HepG2 (cell line): Measurements from ENCODE around the gene VASH2. TPM values are rescaled to one million over a fixed set of nuclear protein-coding genes. Genes with fewer than 3 reads are reported as not detected.

Experiments used
- ATF4 ChIP-seq, 2 experiments: fragments of 450-650 bp in 1 of 2; sonication (generic) in 1 of 2; formaldehyde crosslinking; IDR thresholded peaks; 2 replicates each; pipeline versions ENCODE4 v1.5.0 to v1.8.0; 2020 to 2022; ENCODE audit warnings: mild to moderate bottlenecking in 1 of 2, missing genetic modification reagents in 1 of 2
- CREBL2 ChIP-seq: sonication (generic); formaldehyde crosslinking; IDR thresholded peaks from 2 replicates; pipeline ENCODE4 v1.8.1; 2023; ENCODE audit warnings: missing genetic modification reagents, mild to moderate bottlenecking, borderline replicate concordance
- ETV6 ChIP-seq: sonication (generic); formaldehyde crosslinking; conservative IDR thresholded peaks from 2 replicates; pipeline ENCODE4 v1.4.0; 2020; ENCODE audit warnings: missing genetic modification reagents
- GLI4 ChIP-seq: sonication (generic); formaldehyde crosslinking; IDR thresholded peaks from 2 replicates; pipeline ENCODE4 v1.5.1; 2020; ENCODE audit warnings: missing genetic modification reagents, mild to moderate bottlenecking, moderate library complexity, borderline replicate concordance
- HDAC6 ChIP-seq: fragments of 200-600 bp; sonication (generic); IDR thresholded peaks from 2 replicates; pipeline ENCODE4 v1.7.0; 2017; ENCODE audit warnings: mild to moderate bottlenecking, antibody characterized with exemption, low read length, low read depth
- JARID2 ChIP-seq: sonication (generic); formaldehyde crosslinking; IDR thresholded peaks from 2 replicates; pipeline ENCODE4 v1.8.1; 2023; ENCODE audit warnings: missing genetic modification reagents, inconsistent platforms; ENCODE audit not compliant: insufficient replicate concordance
- NFKBIZ ChIP-seq: IDR thresholded peaks from 2 replicates; pipeline ENCODE4 v1.6.1; 2018; ENCODE audit warnings: missing genetic modification reagents, missing compliant biosample characterization
- RERE ChIP-seq: IDR thresholded peaks from 2 replicates; pipeline ENCODE4 v1.6.1; 2016; ENCODE audit warnings: low read depth, missing genetic modification reagents, missing compliant biosample characterization
- SNAPC5 ChIP-seq: sonication (generic); formaldehyde crosslinking; IDR thresholded peaks from 2 replicates; pipeline ENCODE4 v1.8.1; 2023; ENCODE audit warnings: mild to moderate bottlenecking, missing genetic modification reagents, borderline replicate concordance
- SRY ChIP-seq: sonication (generic); formaldehyde crosslinking; IDR thresholded peaks from 2 replicates; pipeline ENCODE4 v1.8.0; 2022; ENCODE audit warnings: mild to moderate bottlenecking, missing genetic modification reagents
- TCF7 ChIP-seq: sonication (generic); IDR thresholded peaks from 2 replicates; pipeline ENCODE4 v1.6.1; 2016; ENCODE audit warnings: antibody characterized with exemption, low read depth
- ZNF552 ChIP-seq: sonication (generic); formaldehyde crosslinking; IDR thresholded peaks from 2 replicates; pipeline ENCODE4 v1.9.0; 2022; ENCODE audit warnings: missing genetic modification reagents, mild to moderate bottlenecking, borderline replicate concordance
- ZNF792 ChIP-seq: IDR thresholded peaks from 2 replicates; pipeline ENCODE4 v1.6.1; 2016
- ZSCAN12 ChIP-seq: sonication (generic); formaldehyde crosslinking; IDR thresholded peaks from 2 replicates; pipeline ENCODE4 v1.9.0; 2021; ENCODE audit warnings: mild to moderate bottlenecking, missing genetic modification reagents
- ZSCAN20 ChIP-seq: sonication (generic); formaldehyde crosslinking; IDR thresholded peaks from 2 replicates; pipeline ENCODE4 v1.4.0; 2020; ENCODE audit warnings: missing genetic modification reagents, mild to moderate bottlenecking, borderline replicate concordance
- polyA plus RNA-seq, 8 experiments: library from polyadenylated mRNA; depleted of rRNA in 3 of 8; stranded (reverse) in 7 of 8; unstranded in 1 of 8; fragments of >200 nt; fragmentation: Illumina TruSeq in 4 of 8; extraction: Trizol in 4 of 8; gene quantifications; 2 replicates each; pipeline versions ENCODE4 v1.2.1 to v1.2.3, GENCODE V29; 2011 to 2016; ENCODE audit warnings: low read depth in 4 of 8, missing spikeins in 1 of 8, mixed read lengths in 1 of 8; ENCODE audit not compliant: insufficient read depth in 1 of 8
- total RNA-seq, 5 experiments: library from RNA; depleted of rRNA; stranded (reverse); fragments of >200 nt; fragmentation: Illumina TruSeq; extraction: Trizol; gene quantifications; 2 replicates each; pipeline ENCODE4 v1.2.3, GENCODE V29; 2016; ENCODE audit warnings: low read depth in 1 of 5
- TF ChIP-seq, protein P1 (sequence below): sonication (generic); formaldehyde crosslinking; IDR thresholded peaks from 2 replicates; pipeline ENCODE4 v1.5.0; 2020; ENCODE audit warnings: mild to moderate bottlenecking, missing genetic modification reagents
- TF ChIP-seq, protein P2 (sequence below): IDR thresholded peaks from 2 replicates; pipeline ENCODE4 v1.6.1; 2018; ENCODE audit warnings: missing genetic modification reagents, mild to moderate bottlenecking, missing compliant biosample characterization

VASH2 gene
- total and polyA plus RNA-seq, 2 of the 13 experiments (the other 11 are each of a cell fraction or from before 2014, with no cell fraction given) = 0.44 to 1.00 TPM

- TF ChIP-seq SRY (CRISPR knock-in tag) (peak; percentile 74), ZNF552 (CRISPR knock-in tag) (0 out of 2 replicates have a peak, but pooled peaks have one; percentile 36), ZNF792 (CRISPR knock-in tag) (peak; percentile 41), ATF4 (CRISPR knock-in tag; IDR thresholded peaks at IDR 0.05) (no peak), ZSCAN12 (CRISPR knock-in tag) (no peak), ETV6 (CRISPR knock-in tag) (no peak; the same call in 1 of the 2 replicates), TCF7 (no peak), SNAPC5 (CRISPR knock-in tag) (no peak), RERE (CRISPR knock-in tag) (no peak; the same call in 1 of the 2 replicates), NFKBIZ (no peak), CREBL2 (CRISPR knock-in tag) (0 out of 2 replicates have a peak, but pooled peaks have one; percentile 79), ZSCAN20 (CRISPR knock-in tag) (no peak), HDAC6 (no peak), GLI4 (CRISPR knock-in tag) (no peak), JARID2 (CRISPR knock-in tag) (peak; percentile 35)
- TF ChIP-seq, protein P1, sequence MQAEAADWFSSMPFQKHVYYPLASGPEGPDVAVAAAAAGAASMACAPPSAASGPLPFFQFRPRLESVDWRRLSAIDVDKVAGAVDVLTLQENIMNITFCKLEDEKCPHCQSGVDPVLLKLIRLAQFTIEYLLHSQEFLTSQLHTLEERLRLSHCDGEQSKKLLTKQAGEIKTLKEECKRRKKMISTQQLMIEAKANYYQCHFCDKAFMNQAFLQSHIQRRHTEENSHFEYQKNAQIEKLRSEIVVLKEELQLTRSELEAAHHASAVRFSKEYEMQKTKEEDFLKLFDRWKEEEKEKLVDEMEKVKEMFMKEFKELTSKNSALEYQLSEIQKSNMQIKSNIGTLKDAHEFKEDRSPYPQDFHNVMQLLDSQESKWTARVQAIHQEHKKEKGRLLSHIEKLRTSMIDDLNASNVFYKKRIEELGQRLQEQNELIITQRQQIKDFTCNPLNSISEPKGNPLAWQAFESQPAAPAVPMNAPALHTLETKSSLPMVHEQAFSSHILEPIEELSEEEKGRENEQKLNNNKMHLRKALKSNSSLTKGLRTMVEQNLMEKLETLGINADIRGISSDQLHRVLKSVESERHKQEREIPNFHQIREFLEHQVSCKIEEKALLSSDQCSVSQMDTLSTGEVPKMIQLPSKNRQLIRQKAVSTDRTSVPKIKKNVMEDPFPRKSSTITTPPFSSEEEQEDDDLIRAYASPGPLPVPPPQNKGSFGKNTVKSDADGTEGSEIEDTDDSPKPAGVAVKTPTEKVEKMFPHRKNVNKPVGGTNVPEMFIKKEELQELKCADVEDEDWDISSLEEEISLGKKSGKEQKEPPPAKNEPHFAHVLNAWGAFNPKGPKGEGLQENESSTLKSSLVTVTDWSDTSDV (CRISPR knock-in tag) = peak; percentile 77; the same call in 1 of the 2 replicates
- TF ChIP-seq, protein P2, sequence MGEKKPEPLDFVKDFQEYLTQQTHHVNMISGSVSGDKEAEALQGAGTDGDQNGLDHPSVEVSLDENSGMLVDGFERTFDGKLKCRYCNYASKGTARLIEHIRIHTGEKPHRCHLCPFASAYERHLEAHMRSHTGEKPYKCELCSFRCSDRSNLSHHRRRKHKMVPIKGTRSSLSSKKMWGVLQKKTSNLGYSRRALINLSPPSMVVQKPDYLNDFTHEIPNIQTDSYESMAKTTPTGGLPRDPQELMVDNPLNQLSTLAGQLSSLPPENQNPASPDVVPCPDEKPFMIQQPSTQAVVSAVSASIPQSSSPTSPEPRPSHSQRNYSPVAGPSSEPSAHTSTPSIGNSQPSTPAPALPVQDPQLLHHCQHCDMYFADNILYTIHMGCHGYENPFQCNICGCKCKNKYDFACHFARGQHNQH (CRISPR knock-in tag) = no peak; the same call in 1 of the 2 replicates
These were observed 65.0 kb downstream of the VASH2 start, which contains the start of gene ANGEL2 (continued) for GRCh38 chr1:213015099-213016050.
